HepG2 (cell line): ENCODE measurements around the gene MXD3. TPM values are rescaled to one million over a fixed set of nuclear protein-coding genes. Genes with fewer than 3 reads are reported as not detected.
A peak's percentile ranks its signal among the peaks of the same experiment; 100 is the strongest.

Source experiments
- ATAC-seq: fragments of 200-7000 bp; cut with Tn5 transposase; 3 replicates; pipeline ENCODE4 v1.9.1; 2020; ENCODE audit warnings: mild to moderate bottlenecking, moderate library complexity
- BruUV-seq: library from RNA; stranded (reverse); fragments of 400-500 nt; replicated peaks from 2 replicates; lab custom pipeline; 2021; lab: Mats Ljungman, UMichigan
- CTCF ChIA-PET: fragments of 300-600 bp; formaldehyde crosslinking; extraction: SDS; loops from one replicate; lab custom pipeline; 2021; ENCODE audit warnings: low total read pairs, inconsistent platforms, low intra/inter-chr PET ratio; lab: Yijun Ruan, JAX
- POLR2A ChIA-PET: fragments of 350-600 bp; sonication (Branson Sonifier 250); formaldehyde crosslinking; loops from one replicate; lab custom pipeline; 2020; ENCODE audit warnings: antibody characterized with exemption, inconsistent platforms; lab: Yijun Ruan, JAX
- DNase-seq: peaks from one replicate; pipeline ENCODE4 v3.0.0-alpha.2; 2015; ENCODE audit warnings: low spot score
- FAIRE-seq: peaks from 3 replicates; lab custom pipeline; 2011; peaks lifted over from hg19 to GRCh38; lab: Jason Lieb, UNC
- H2AFZ ChIP-seq: one replicate; pipeline ENCODE4 v1.6.1; 2011; ENCODE audit warnings: low read length, inconsistent platforms
- H3K27ac ChIP-seq: fragments of 300-600 bp; 3 replicates; pipeline ENCODE4 v1.8.0; 2011; ENCODE audit warnings: mixed run types, mild to moderate bottlenecking, mixed read lengths, low read length, inconsistent platforms; ENCODE audit not compliant: insufficient read depth; ENCODE audit errors: extremely low read length
- H3K27me3 ChIP-seq, 2 experiments: fragments of 200-600 bp in 1 of 2; 2 replicates in 1 of 2; 3 replicates in 1 of 2; pipeline versions ENCODE4 v1.6.0 to v1.8.0; 2011; ENCODE audit warnings: low read length in 2 of 2, mild to moderate bottlenecking in 2 of 2, moderate library complexity in 2 of 2, inconsistent platforms in 1 of 2; ENCODE audit not compliant: insufficient read depth in 2 of 2, control insufficient read depth in 1 of 2
- H3K36me3 ChIP-seq, 2 experiments: fragments of 200-600 bp in 1 of 2; replicated peaks in 1 of 2; 2 replicates in 1 of 2; 3 replicates in 1 of 2; pipeline versions ENCODE4 v1.5.1 to v1.8.0; 2011; ENCODE audit warnings: low read length in 2 of 2, inconsistent platforms in 1 of 2; ENCODE audit not compliant: insufficient read depth in 2 of 2, control insufficient read depth in 1 of 2
- H3K4me1 ChIP-seq: 2 replicates; pipeline ENCODE4 v1.5.1; 2012; ENCODE audit warnings: low read length, inconsistent platforms; ENCODE audit not compliant: insufficient read depth
- H3K4me2 ChIP-seq: 2 replicates; pipeline ENCODE4 v1.6.0; 2011; ENCODE audit warnings: low read depth, low read length, inconsistent platforms
- H3K4me3 ChIP-seq, 3 experiments: fragments of 200-600 bp in 1 of 3; sonication (generic), shearing (Covaris generic) in 1 of 3; replicated peaks in 1 of 3; 2 replicates each; pipeline ENCODE4 v1.5.1; 2011 to 2016; ENCODE audit warnings: low read length in 3 of 3, inconsistent platforms in 2 of 3, low read depth in 2 of 3, mild to moderate bottlenecking in 2 of 3, control low read depth in 1 of 3, mixed read lengths in 1 of 3; ENCODE audit not compliant: insufficient read depth in 1 of 3
- H3K79me2 ChIP-seq: one replicate; pipeline ENCODE4 v1.6.1; 2011; ENCODE audit warnings: low read length, inconsistent platforms; ENCODE audit not compliant: insufficient read depth
- H3K9ac ChIP-seq: 2 replicates; pipeline ENCODE4 v1.6.0; 2011; ENCODE audit warnings: mild to moderate bottlenecking, low read depth, low read length, inconsistent platforms; ENCODE audit not compliant: insufficient read depth
- H3K9me3 ChIP-seq: 2 replicates; pipeline ENCODE4 v1.5.1; 2012; ENCODE audit warnings: mild to moderate bottlenecking, low read length
- H4K20me1 ChIP-seq: 2 replicates; pipeline ENCODE4 v1.6.0; 2011; ENCODE audit warnings: inconsistent platforms, mild to moderate bottlenecking, low read length, moderate library complexity; ENCODE audit not compliant: insufficient read depth
- CEBPB ChIP-seq: IDR thresholded peaks from 2 replicates; pipeline ENCODE4 v1.6.1; 2011; ENCODE audit warnings: low read depth, low read length, improper control_type of control experiment, borderline replicate concordance
- CERS6 ChIP-seq: sonication (generic); formaldehyde crosslinking; IDR thresholded peaks from 2 replicates; pipeline ENCODE4 v1.5.0; 2020; ENCODE audit warnings: missing genetic modification reagents
- FOSL1 ChIP-seq: sonication (generic); formaldehyde crosslinking; IDR thresholded peaks from 2 replicates; pipeline ENCODE4 v1.9.0; 2021; ENCODE audit warnings: missing genetic modification reagents, borderline replicate concordance
- FOXK1 ChIP-seq: sonication (generic); formaldehyde crosslinking; IDR thresholded peaks from 2 replicates; pipeline ENCODE4 v1.4.0; 2020; ENCODE audit warnings: low read depth, missing genetic modification reagents, borderline replicate concordance
- HNF4G ChIP-seq, 2 experiments: sonication (generic) in 1 of 2; formaldehyde crosslinking in 1 of 2; IDR thresholded peaks; 2 replicates each; pipeline versions ENCODE4 v1.4.0 to v1.6.1; 2011 to 2020; ENCODE audit warnings: borderline replicate concordance in 2 of 2, low read depth in 2 of 2, mild to moderate bottlenecking in 2 of 2, low read length in 1 of 2, missing genetic modification reagents in 1 of 2, moderate library complexity in 1 of 2
- MIXL1 ChIP-seq: IDR thresholded peaks from 2 replicates; pipeline ENCODE4 v1.6.1; 2016
- MYC ChIP-seq: sonication (generic); formaldehyde crosslinking; IDR thresholded peaks from 2 replicates; pipeline ENCODE4 v1.9.0; 2021; ENCODE audit warnings: missing genetic modification reagents, borderline replicate concordance
- PHF8 ChIP-seq: sonication (generic); formaldehyde crosslinking; IDR thresholded peaks from 2 replicates; pipeline ENCODE4 v1.5.0; 2020; ENCODE audit warnings: missing genetic modification reagents
- RXRB ChIP-seq: IDR thresholded peaks from 2 replicates; pipeline ENCODE4 v1.6.1; 2016; ENCODE audit warnings: borderline replicate concordance, missing genetic modification reagents, missing compliant biosample characterization
- SIN3A ChIP-seq: IDR thresholded peaks from 2 replicates; pipeline ENCODE4 v1.6.1; 2011; ENCODE audit warnings: low read depth, mild to moderate bottlenecking, control low read depth, low read length, borderline replicate concordance
- TAF15 ChIP-seq: fragments of 200-400 bp; formaldehyde crosslinking; IDR thresholded peaks from one replicate; pipeline ENCODE4 v1.6.1; 2018; ENCODE audit warnings: mild to moderate bottlenecking, low read depth, low read length; ENCODE audit not compliant: poor library complexity, severe bottlenecking
- ZBTB38 ChIP-seq: sonication (generic); formaldehyde crosslinking; IDR thresholded peaks from 2 replicates; pipeline ENCODE4 v1.5.1; 2020; ENCODE audit warnings: mild to moderate bottlenecking, missing genetic modification reagents
- ZNF3 ChIP-seq: IDR thresholded peaks from 2 replicates; pipeline ENCODE4 v1.7.0; 2017; ENCODE audit warnings: inconsistent platforms
- ZNF720 ChIP-seq: sonication (generic); formaldehyde crosslinking; IDR thresholded peaks from 2 replicates; pipeline ENCODE4 v1.4.0; 2020; ENCODE audit warnings: missing genetic modification reagents
- ZNF747 ChIP-seq: sonication (generic); formaldehyde crosslinking; IDR thresholded peaks from 2 replicates; pipeline ENCODE4 v1.8.1; 2023; ENCODE audit warnings: missing genetic modification reagents, mild to moderate bottlenecking, borderline replicate concordance
- WGBS: methylation state at CpG from one replicate; pipeline ENCODE4 v1.1.6; 2017; ENCODE audit warnings: low lambda C conversion rate; 5-methylcytosine and 5-hydroxymethylcytosine counted together
- in situ Hi-C: cut with HindIII; loops from 2 replicates; pipeline ENCODE4 v1.10.0; 2017; ENCODE audit warnings: low pct_unique_long_range_greater_than_20kb; ENCODE audit not compliant: extremely low pct_ligation_motif_present
- intact Hi-C: fragments of 100-400 bp; cut with micrococcal nuclease; formaldehyde crosslinking; loops from one replicate; pipeline ENCODE4 v1.10.0; 2022; ENCODE audit not compliant: unreplicated experiment
- polyA plus RNA-seq, 8 experiments: library from polyadenylated mRNA; depleted of rRNA in 3 of 8; stranded (reverse) in 7 of 8; unstranded in 1 of 8; fragments of >200 nt; fragmentation: Illumina TruSeq in 4 of 8; extraction: Trizol in 4 of 8; gene quantifications; 2 replicates each; pipeline versions ENCODE4 v1.2.1 to v1.2.3, GENCODE V29; 2011 to 2016; ENCODE audit warnings: low read depth in 4 of 8, missing spikeins in 1 of 8, mixed read lengths in 1 of 8; ENCODE audit not compliant: insufficient read depth in 1 of 8
- total RNA-seq, 5 experiments: library from RNA; depleted of rRNA; stranded (reverse); fragments of >200 nt; fragmentation: Illumina TruSeq; extraction: Trizol; gene quantifications; 2 replicates each; pipeline ENCODE4 v1.2.3, GENCODE V29; 2016; ENCODE audit warnings: low read depth in 1 of 5

The MXD3 gene
- total and polyA plus RNA-seq, 2 of the 13 experiments (the other 11 are each of a cell fraction or from before 2014, with no cell fraction given) = 10.5 to 12.8 TPM

- H3K4me1 ChIP-seq = peaks cover 30% of the 10 kb centered on the region
- peaks cover 31% of the 10 kb centered on the region for H3K79me2 ChIP-seq
- TF ChIP-seq ZNF3 (CRISPR knock-in tag) (no peak), HNF4G (IDR thresholded peaks at IDR 0.05; ENCODE audit: borderline replicate concordance, low read depth, low read length) (no peak), HNF4G (CRISPR knock-in tag; IDR thresholded peaks at IDR 0.05; ENCODE audit: borderline replicate concordance, low read depth) (no peak), RXRB (CRISPR knock-in tag) (no peak), MIXL1 (no peak), ZNF747 (CRISPR knock-in tag) (0 out of 2 replicates have a peak, but pooled peaks have one; percentile 16), MYC (no peak), CEBPB (no peak), PHF8 (CRISPR knock-in tag) (no peak), ZBTB38 (CRISPR knock-in tag) (peak; percentile 71; the same call in 1 of the 2 replicates), TAF15 (no peak), SIN3A (0 out of 2 replicates have a peak, but pooled peaks have one; percentile 25), ZNF720 (no peak), CERS6 (no peak), FOXK1 (no peak), FOSL1 (CRISPR knock-in tag) (no peak)
- ATAC-seq = 0 out of 3 replicates have a peak, but pooled peaks have one; percentile 8
- ChIA-PET POLR2A (no interaction called here), CTCF (no interaction called here)
- no TSS peak for BruUV-seq
- H3K9me3 ChIP-seq = no peaks in the 10 kb centered on the region
- peaks cover 19% of the 10 kb centered on the region for H4K20me1 ChIP-seq
- WGBS = 68% methylated on average over 16 of the region's 24 CpGs
- peak overlapping the region; percentile 93 for H3K4me2 ChIP-seq
- H3K36me3 ChIP-seq = peaks cover 7 to 32% of the 10 kb centered on the region in 2 experiments
- peak overlapping the region; percentile 76 to 97 (median 85) for H3K4me3 ChIP-seq
- no peaks in the 10 kb centered on the region; a peak in 1 of 5 replicates for H3K27me3 ChIP-seq
- intact Hi-C loops (loop anchor here (2.0 kb wide), 1 partner anchor 188 kb away; no protein-coding TSS in a partner anchor), in situ Hi-C loops (loop anchor here (5.0 kb wide), 1 partner anchor 190 kb away; no protein-coding TSS in a partner anchor)
- FAIRE-seq = peak; percentile 34
- H3K27ac ChIP-seq = peak overlapping the region; percentile 78
- no peak overlapping the region for H2AFZ ChIP-seq
- H3K9ac ChIP-seq = peak overlapping the region; percentile 87
- no peak for DNase-seq
Observed at GRCh38 chr5:177302354-177303110, 9.2 kb downstream of the MXD3 start.
